ES-I3 (cell line): ENCODE results near the gene ZMYND11.

Source experiments
- H3K36me3 ChIP-seq: 2 replicates; pipeline ENCODE4 v1.6.1; 2013; ENCODE audit warnings: mild to moderate bottlenecking, low read length, control low read depth, moderate library complexity; ENCODE audit not compliant: insufficient read depth
- H3K4me1 ChIP-seq: 2 replicates; pipeline ENCODE4 v1.6.1; 2013; ENCODE audit warnings: mild to moderate bottlenecking, control low read depth, low read length; ENCODE audit not compliant: insufficient read depth
- H3K9ac ChIP-seq: 2 replicates; pipeline ENCODE4 v1.6.1; 2013; ENCODE audit warnings: low read depth, mild to moderate bottlenecking, low read length, moderate library complexity
- H3K9me3 ChIP-seq: 2 replicates; pipeline ENCODE4 v1.6.1; 2013; ENCODE audit warnings: mild to moderate bottlenecking, low read length, moderate library complexity; ENCODE audit not compliant: control insufficient read depth, insufficient read depth

Gene ZMYND11

GRCh38 chr10:135132-135600, at the start of gene ZMYND11:
ZMYND11 (plus strand) TSS chr10:135455; CDS start chr10:180013, 44,558 bp downstream.
- H3K36me3 ChIP-seq: no peaks in the 10 kb centered on the region
- H3K9me3 ChIP-seq: no peaks in the 10 kb centered on the region
- H3K4me1 ChIP-seq: peaks cover 17% of the 10 kb centered on the region
- peak within 1 kb of the TSS; percentile 82 for H3K9ac ChIP-seq

- Histone ChIP-seq H3K4me1 (no peaks in the 10 kb centered on the region), H3K9ac (no peak overlapping the region), H3K9me3 (no peaks in the 10 kb centered on the region), H3K36me3 (no peaks in the 10 kb centered on the region)
These were observed 49.2 kb upstream of the ZMYND11 start for GRCh38 chr10:86031-86430.

GRCh38 chr10:87177-88080, 47.8 kb upstream of the ZMYND11 start:
- Histone ChIP-seq H3K9ac (no peak overlapping the region), H3K9me3 (no peaks in the 10 kb centered on the region), H3K4me1 (no peaks in the 10 kb centered on the region), H3K36me3 (no peaks in the 10 kb centered on the region)

GRCh38 chr10:88253-88652, 47.0 kb upstream of the ZMYND11 start:
- Histone ChIP-seq H3K36me3 (no peaks in the 10 kb centered on the region), H3K4me1 (no peaks in the 10 kb centered on the region), H3K9me3 (no peaks in the 10 kb centered on the region), H3K9ac (no peak overlapping the region)

- Histone ChIP-seq H3K9ac (no peak overlapping the region), H3K4me1 (no peaks in the 10 kb centered on the region), H3K9me3 (0 out of 2 replicates have a peak, but pooled peaks cover 3% of the 10 kb centered on the region), H3K36me3 (no peaks in the 10 kb centered on the region)
These were observed 46.0 kb upstream of the ZMYND11 start for GRCh38 chr10:89248-89647.

- 0 out of 2 replicates have a peak, but pooled peaks cover 3% of the 10 kb centered on the region for H3K9me3 ChIP-seq
- no peaks in the 10 kb centered on the region for H3K4me1 ChIP-seq
- no peak overlapping the region for H3K9ac ChIP-seq
- no peaks in the 10 kb centered on the region for H3K36me3 ChIP-seq
These were observed 45.1 kb upstream of the ZMYND11 start for GRCh38 chr10:90161-90560.

- Histone ChIP-seq H3K4me1 (no peaks in the 10 kb centered on the region), H3K36me3 (no peaks in the 10 kb centered on the region), H3K9ac (no peak overlapping the region), H3K9me3 (peaks cover 11% of the 10 kb centered on the region; the same call in 1 of the 2 replicates)
These were observed 43.9 kb upstream of the ZMYND11 start for GRCh38 chr10:91313-91712.

GRCh38 chr10:92153-92552, 43.1 kb upstream of the ZMYND11 start:
- H3K36me3 ChIP-seq: no peaks in the 10 kb centered on the region
- peaks cover 17% of the 10 kb centered on the region; the same call in 1 of the 2 replicates for H3K9me3 ChIP-seq
- no peak overlapping the region for H3K9ac ChIP-seq
- H3K4me1 ChIP-seq: no peaks in the 10 kb centered on the region

GRCh38 chr10:92846-93245, 42.4 kb upstream of the ZMYND11 start:
- no peaks in the 10 kb centered on the region for H3K4me1 ChIP-seq
- no peak overlapping the region for H3K9ac ChIP-seq
- peaks cover 20% of the 10 kb centered on the region; the same call in 1 of the 2 replicates for H3K9me3 ChIP-seq
- no peaks in the 10 kb centered on the region for H3K36me3 ChIP-seq

GRCh38 chr10:94613-95012, 40.6 kb upstream of the ZMYND11 start:
- no peak overlapping the region for H3K9ac ChIP-seq
- H3K36me3 ChIP-seq: no peaks in the 10 kb centered on the region
- no peaks in the 10 kb centered on the region for H3K4me1 ChIP-seq
- H3K9me3 ChIP-seq: peaks cover 20% of the 10 kb centered on the region; the same call in 1 of the 2 replicates

GRCh38 chr10:95356-96115, 39.7 kb upstream of the ZMYND11 start:
- Histone ChIP-seq H3K9me3 (peaks cover 20% of the 10 kb centered on the region; the same call in 1 of the 2 replicates), H3K4me1 (no peaks in the 10 kb centered on the region), H3K36me3 (no peaks in the 10 kb centered on the region), H3K9ac (no peak overlapping the region)

GRCh38 chr10:96466-96865, 38.8 kb upstream of the ZMYND11 start:
- H3K9me3 ChIP-seq: peaks cover 20% of the 10 kb centered on the region; the same call in 1 of the 2 replicates
- H3K9ac ChIP-seq: no peak overlapping the region
- no peaks in the 10 kb centered on the region for H3K36me3 ChIP-seq
- H3K4me1 ChIP-seq: no peaks in the 10 kb centered on the region

- Histone ChIP-seq H3K9me3 (peaks cover 3% of the 10 kb centered on the region; the same call in 1 of the 2 replicates), H3K36me3 (no peaks in the 10 kb centered on the region), H3K4me1 (no peaks in the 10 kb centered on the region), H3K9ac (no peak overlapping the region)
These were observed 30.8 kb upstream of the ZMYND11 start for GRCh38 chr10:104416-104815.

- Histone ChIP-seq H3K4me1 (no peaks in the 10 kb centered on the region), H3K9ac (no peak overlapping the region), H3K9me3 (peaks cover 3% of the 10 kb centered on the region; the same call in 1 of the 2 replicates), H3K36me3 (no peaks in the 10 kb centered on the region)
These were observed 30.2 kb upstream of the ZMYND11 start for GRCh38 chr10:104862-105565.
